ENCODE measurements around the gene HMBS. TPM values are rescaled to one million over a fixed set of nuclear protein-coding genes. Genes with fewer than 3 reads are reported as not detected.

The HMBS gene
- total and polyA plus RNA-seq, 2 experiments from 2014 or later, result 10.9 to 37.7 TPM

DNA sequence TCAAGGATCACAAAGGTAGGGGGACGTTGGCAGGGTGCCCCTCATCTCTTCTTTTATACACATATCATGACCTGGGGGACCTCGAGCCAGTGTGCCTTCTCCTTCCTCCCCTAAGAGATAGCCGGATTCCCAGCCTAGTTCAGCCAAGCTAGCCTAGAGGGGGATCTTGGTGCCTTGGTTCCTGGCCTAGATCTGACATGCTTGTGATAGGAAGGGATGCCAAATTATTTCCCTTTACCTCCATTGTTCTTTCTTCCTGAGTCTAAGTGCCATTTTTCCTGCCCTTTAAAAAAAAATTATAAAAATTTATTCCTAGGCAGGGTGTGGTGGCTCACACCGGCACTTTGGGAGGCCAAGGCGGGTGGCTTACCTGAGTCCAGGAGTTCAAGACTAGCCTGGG lies 29.7 kb downstream of the HMBS start:
- Histone ChIP-seq H4K20me1 (ENCODE audit: insufficient read depth, poor library complexity, severe bottlenecking) (no peaks in the 10 kb centered on the region), H3K9me3 (ENCODE audit: low read depth) (no peaks in the 10 kb centered on the region), H2AFZ (no peak overlapping the region), H3K27me3 (no peaks in the 10 kb centered on the region), H3K27ac (no peak overlapping the region), H3K4me3 (no peak overlapping the region), H3K36me3 (replicated peaks; ENCODE audit: insufficient read depth, low read depth) (no peaks in the 10 kb centered on the region), H3K79me2 (peaks cover 8% of the 10 kb centered on the region), H3K4me2 (no peak overlapping the region), H3K4me1 (ENCODE audit: insufficient read depth) (peaks cover under 1% of the 10 kb centered on the region), H3K9me2 (replicated peaks; ENCODE audit: insufficient read depth) (no peaks in the 10 kb centered on the region)
- 95% methylated on average over 5 of the region's 5 CpGs for WGBS (ENCODE audit: low lambda C conversion rate, missing lambda C conversion rate)
- DNase-seq (ENCODE audit: low spot score), result no peak
- TF ChIP-seq EZH2phosphoT487 (IDR thresholded peaks at IDR 0.05; ENCODE audit: low read depth, severe bottlenecking, unreplicated experiment) (no peak), EZH2 (IDR thresholded peaks at IDR 0.05; ENCODE audit: borderline replicate concordance) (no peak)
- TF ChIP-seq, protein P1, sequence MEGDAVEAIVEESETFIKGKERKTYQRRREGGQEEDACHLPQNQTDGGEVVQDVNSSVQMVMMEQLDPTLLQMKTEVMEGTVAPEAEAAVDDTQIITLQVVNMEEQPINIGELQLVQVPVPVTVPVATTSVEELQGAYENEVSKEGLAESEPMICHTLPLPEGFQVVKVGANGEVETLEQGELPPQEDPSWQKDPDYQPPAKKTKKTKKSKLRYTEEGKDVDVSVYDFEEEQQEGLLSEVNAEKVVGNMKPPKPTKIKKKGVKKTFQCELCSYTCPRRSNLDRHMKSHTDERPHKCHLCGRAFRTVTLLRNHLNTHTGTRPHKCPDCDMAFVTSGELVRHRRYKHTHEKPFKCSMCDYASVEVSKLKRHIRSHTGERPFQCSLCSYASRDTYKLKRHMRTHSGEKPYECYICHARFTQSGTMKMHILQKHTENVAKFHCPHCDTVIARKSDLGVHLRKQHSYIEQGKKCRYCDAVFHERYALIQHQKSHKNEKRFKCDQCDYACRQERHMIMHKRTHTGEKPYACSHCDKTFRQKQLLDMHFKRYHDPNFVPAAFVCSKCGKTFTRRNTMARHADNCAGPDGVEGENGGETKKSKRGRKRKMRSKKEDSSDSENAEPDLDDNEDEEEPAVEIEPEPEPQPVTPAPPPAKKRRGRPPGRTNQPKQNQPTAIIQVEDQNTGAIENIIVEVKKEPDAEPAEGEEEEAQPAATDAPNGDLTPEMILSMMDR (IDR thresholded peaks at IDR 0.05; ENCODE audit: poor library complexity), result no peak

DNA sequence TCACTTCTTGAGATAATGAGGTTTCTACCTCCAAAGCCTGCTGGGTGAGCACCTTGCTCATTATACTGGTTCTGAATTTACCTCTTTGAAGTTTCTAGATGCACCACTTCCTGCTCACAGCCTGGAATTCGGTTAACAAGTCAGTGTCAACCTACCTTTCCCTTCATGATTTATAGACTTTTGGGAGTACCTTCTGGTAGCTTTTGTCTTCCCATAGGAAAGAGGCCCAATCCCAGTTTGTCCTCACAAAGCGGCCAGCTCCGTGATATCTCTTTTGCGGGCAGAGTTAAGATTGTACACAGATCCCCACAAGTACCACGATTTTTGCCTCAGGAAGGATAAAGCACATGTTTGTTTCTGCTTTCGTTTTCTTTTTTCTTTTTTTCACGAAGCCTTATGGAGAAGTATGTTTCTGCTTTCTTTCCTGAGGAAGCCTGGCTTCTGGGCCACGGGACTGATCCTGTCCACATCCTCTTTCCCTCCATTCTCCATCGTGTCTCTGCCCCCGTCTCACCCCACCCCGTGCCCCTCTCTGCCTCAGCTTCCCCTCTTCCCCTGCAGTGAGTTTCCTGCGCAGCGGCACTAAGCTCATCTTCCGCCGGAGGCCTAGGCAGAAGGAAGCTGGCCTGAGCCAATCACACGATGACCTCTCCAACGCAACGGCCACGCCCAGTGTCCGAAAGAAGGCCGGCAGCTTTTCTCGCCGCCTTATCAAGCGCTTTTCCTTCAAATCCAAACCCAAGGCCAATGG lies 31.0 kb downstream of the HMBS start:
- no peaks in the 10 kb centered on the region for H3K9me2 ChIP-seq (replicated peaks; ENCODE audit: insufficient read depth)
- no peaks in the 10 kb centered on the region for H3K27me3 ChIP-seq
- no peak overlapping the region for H3K4me3 ChIP-seq
- DNase-seq (ENCODE audit: low spot score), result no peak
- H3K79me2 ChIP-seq, result no peaks in the 10 kb centered on the region
- TF ChIP-seq EZH2 (IDR thresholded peaks at IDR 0.05; ENCODE audit: borderline replicate concordance) (no peak), EZH2phosphoT487 (IDR thresholded peaks at IDR 0.05; ENCODE audit: low read depth, severe bottlenecking, unreplicated experiment) (no peak)
- TF ChIP-seq, protein P1 (IDR thresholded peaks at IDR 0.05; ENCODE audit: poor library complexity), result no peak
- no peaks in the 10 kb centered on the region for H3K4me1 ChIP-seq (ENCODE audit: insufficient read depth)
- no peaks in the 10 kb centered on the region for H4K20me1 ChIP-seq (ENCODE audit: insufficient read depth, poor library complexity, severe bottlenecking)
- H2AFZ ChIP-seq, result no peak overlapping the region
- no peaks in the 10 kb centered on the region for H3K36me3 ChIP-seq (replicated peaks; ENCODE audit: insufficient read depth, low read depth)
- no peaks in the 10 kb centered on the region for H3K9me3 ChIP-seq (ENCODE audit: low read depth)
- no peak overlapping the region for H3K27ac ChIP-seq
- WGBS (ENCODE audit: low lambda C conversion rate, missing lambda C conversion rate), result 89% methylated on average over 24 of the region's 24 CpGs
- no peak overlapping the region for H3K4me2 ChIP-seq

DNA sequence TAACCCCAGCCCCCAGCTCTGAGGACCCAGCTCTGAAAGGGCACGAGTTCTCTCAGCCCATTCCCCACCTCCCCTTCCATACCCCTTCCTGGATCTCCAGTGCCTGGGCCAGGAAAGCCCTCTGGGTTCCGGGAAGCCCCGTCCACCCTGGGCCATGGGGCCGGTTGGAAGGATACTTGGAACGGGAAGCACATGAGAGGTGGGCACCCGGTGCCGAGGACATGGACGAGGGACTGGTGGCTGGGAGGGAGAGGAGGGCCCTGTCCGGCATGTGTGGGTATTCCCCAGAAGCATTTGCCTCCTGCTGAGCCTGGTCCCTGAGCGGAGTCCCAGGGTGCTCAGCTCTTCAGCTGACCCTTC lies 31.5 kb downstream of the HMBS start:
- no peak overlapping the region for H3K4me2 ChIP-seq
- H3K4me1 ChIP-seq (ENCODE audit: insufficient read depth), result no peaks in the 10 kb centered on the region
- 94% methylated on average over 10 of the region's 10 CpGs for WGBS (ENCODE audit: low lambda C conversion rate, missing lambda C conversion rate)
- DNase-seq (ENCODE audit: low spot score), result no peak
- TF ChIP-seq EZH2 (IDR thresholded peaks at IDR 0.05; ENCODE audit: borderline replicate concordance), result no peak
- TF ChIP-seq EZH2phosphoT487 (IDR thresholded peaks at IDR 0.05; ENCODE audit: low read depth, severe bottlenecking, unreplicated experiment), result no peak
- TF ChIP-seq, protein P1 (IDR thresholded peaks at IDR 0.05; ENCODE audit: poor library complexity), result no peak
- H3K27me3 ChIP-seq, result no peaks in the 10 kb centered on the region
- H2AFZ ChIP-seq, result no peak overlapping the region
- H3K79me2 ChIP-seq, result no peaks in the 10 kb centered on the region
- H3K4me3 ChIP-seq, result no peak overlapping the region
- no peaks in the 10 kb centered on the region for H3K9me3 ChIP-seq (ENCODE audit: low read depth)
- H3K27ac ChIP-seq, result no peak overlapping the region
- no peaks in the 10 kb centered on the region for H3K9me2 ChIP-seq (replicated peaks; ENCODE audit: insufficient read depth)
- H4K20me1 ChIP-seq (ENCODE audit: insufficient read depth, poor library complexity, severe bottlenecking), result no peaks in the 10 kb centered on the region
- no peaks in the 10 kb centered on the region for H3K36me3 ChIP-seq (replicated peaks; ENCODE audit: insufficient read depth, low read depth)
